Measurements from ENCODE around the gene TMEM129.
A peak's percentile ranks its signal among the peaks of the same experiment; 100 is the strongest.
"Not testable (repeated sequence)": the region's sequence is repeated elsewhere in the genome, so short reads cannot be mapped to it uniquely, and the experiment has no call there.

TMEM129 gene

GRCh38 chr4:1701671-1702070 is 19.5 kb downstream of the TMEM129 start:
- intact Hi-C loops (cut with micrococcal nuclease); H3K4me3 Mint-ChIP-seq; H3K9me3 Mint-ChIP-seq; H3K27me3 Mint-ChIP-seq: not testable (repeated sequence)
- Mint-ChIP-seq H3K4me1 (ENCODE audit: low read depth) (peaks cover 32% of the 10 kb centered on the region), H3K27ac (peak overlapping the region; percentile 34), H3K36me3 (ENCODE audit: low read depth) (peaks cover 88% of the 10 kb centered on the region)

DNA sequence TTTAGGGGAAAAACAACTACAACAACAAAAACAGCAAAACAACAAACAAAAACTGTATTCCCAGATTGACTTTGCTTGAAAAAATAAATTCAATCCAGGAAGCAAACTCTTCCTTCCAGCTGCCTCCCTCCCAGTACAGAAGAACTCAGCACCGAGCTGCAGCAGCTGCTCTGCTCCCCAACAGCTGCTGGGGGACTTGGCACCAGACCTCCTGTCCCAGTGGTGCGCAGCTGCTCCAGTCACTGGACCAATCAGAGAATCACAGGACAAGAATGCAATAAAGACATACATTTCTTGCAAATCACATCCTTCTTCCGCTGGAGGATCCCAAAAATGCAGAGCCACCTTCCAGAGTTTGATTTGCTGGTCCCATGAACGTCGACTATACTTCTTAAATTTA is 25.2 kb downstream of the TMEM129 start:
- Mint-ChIP-seq H3K9me3 (no peaks in the 10 kb centered on the region), H3K27ac (no peak overlapping the region), H3K27me3 (no peaks in the 10 kb centered on the region), H3K4me1 (ENCODE audit: low read depth) (no peaks in the 10 kb centered on the region), H3K36me3 (ENCODE audit: low read depth) (peaks cover 90% of the 10 kb centered on the region), H3K4me3 (no peak overlapping the region)
- intact Hi-C loops (cut with micrococcal nuclease): no loop called here

GRCh38 chr4:1693131-1693896 is 27.8 kb downstream of the TMEM129 start:
- H3K9me3 Mint-ChIP-seq: no peaks in the 10 kb centered on the region
- H3K27ac Mint-ChIP-seq: no peak overlapping the region
- H3K4me1 Mint-ChIP-seq (ENCODE audit: low read depth): no peaks in the 10 kb centered on the region
- intact Hi-C loops (cut with micrococcal nuclease): loop anchor here (1.0 kb wide), 1 partner anchor 33 kb away; no protein-coding TSS in a partner anchor
- H3K27me3 Mint-ChIP-seq: no peaks in the 10 kb centered on the region
- peaks cover 84% of the 10 kb centered on the region for H3K36me3 Mint-ChIP-seq (ENCODE audit: low read depth)
- no peak overlapping the region for H3K4me3 Mint-ChIP-seq

- peaks cover 73% of the 10 kb centered on the region for H3K36me3 Mint-ChIP-seq (ENCODE audit: low read depth)
- no peaks in the 10 kb centered on the region for H3K4me1 Mint-ChIP-seq (ENCODE audit: low read depth)
- H3K27ac Mint-ChIP-seq: no peak overlapping the region
- H3K4me3 Mint-ChIP-seq: no peak overlapping the region
- intact Hi-C loops (cut with micrococcal nuclease): no loop called here
- no peaks in the 10 kb centered on the region for H3K9me3 Mint-ChIP-seq
- H3K27me3 Mint-ChIP-seq: no peaks in the 10 kb centered on the region
These were observed 29.3 kb downstream of the TMEM129 start for GRCh38 chr4:1691737-1692373.

- Mint-ChIP-seq H3K27ac (no peak overlapping the region), H3K4me1 (ENCODE audit: low read depth) (no peaks in the 10 kb centered on the region), H3K27me3 (no peaks in the 10 kb centered on the region), H3K36me3 (ENCODE audit: low read depth) (peaks cover 61% of the 10 kb centered on the region), H3K4me3 (no peak overlapping the region), H3K9me3 (no peaks in the 10 kb centered on the region)
- intact Hi-C loops (cut with micrococcal nuclease): no loop called here
These were observed 30.4 kb downstream of the TMEM129 start for GRCh38 chr4:1690698-1691097.

GRCh38 chr4:1686440-1687036 is 34.6 kb downstream of the TMEM129 start:
- Mint-ChIP-seq H3K36me3 (ENCODE audit: low read depth) (peaks cover 23% of the 10 kb centered on the region), H3K4me3 (no peak overlapping the region), H3K4me1 (ENCODE audit: low read depth) (peaks cover 13% of the 10 kb centered on the region), H3K27ac (peak overlapping the region; percentile 28), H3K27me3 (no peaks in the 10 kb centered on the region), H3K9me3 (no peaks in the 10 kb centered on the region)
- intact Hi-C loops (cut with micrococcal nuclease): no loop called here

DNA sequence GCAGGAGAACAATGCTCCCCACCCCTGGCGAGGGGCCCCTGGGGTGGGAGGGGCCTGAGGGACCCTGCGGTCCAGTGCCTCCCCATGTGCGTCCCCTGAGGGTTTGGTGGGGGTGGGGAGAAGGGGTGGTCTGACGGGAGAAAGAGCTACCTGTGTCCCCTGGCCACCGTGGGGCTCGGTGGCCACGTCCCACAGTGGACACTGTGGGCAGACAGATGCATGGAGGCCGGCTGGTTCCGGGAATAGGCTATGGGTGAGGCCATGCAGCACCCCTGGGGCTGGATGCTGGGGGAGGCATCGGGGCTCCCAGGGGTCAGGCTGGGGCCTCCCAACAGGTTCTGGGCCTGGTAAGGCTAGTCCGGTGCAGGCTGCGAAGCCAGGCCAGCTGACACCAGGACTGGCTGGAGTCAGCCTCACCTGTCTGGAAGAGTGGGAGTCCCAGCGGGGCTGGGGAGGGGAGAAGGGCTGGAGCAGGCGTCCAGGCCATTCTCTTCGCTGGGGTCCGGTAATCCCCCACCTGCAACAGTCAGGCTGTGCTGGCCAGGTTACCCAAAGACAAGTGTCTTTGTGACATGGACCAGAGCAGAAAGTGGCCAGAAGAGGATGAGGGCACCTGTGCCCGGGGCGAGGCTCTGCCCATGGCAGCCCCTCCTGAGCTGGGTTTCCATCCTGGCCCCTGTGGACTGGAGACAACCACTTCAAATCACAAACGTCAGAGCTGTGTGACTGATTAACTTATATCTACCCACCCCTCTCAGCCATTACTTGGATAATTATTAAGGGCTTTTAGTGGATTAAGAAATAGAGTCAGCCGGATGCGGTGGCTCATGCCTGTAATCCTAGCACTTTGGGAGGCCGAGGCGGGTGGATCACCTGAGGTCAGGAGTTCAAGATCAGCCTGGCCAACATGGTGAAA is 35.6 kb downstream of the TMEM129 start:
- Mint-ChIP-seq H3K36me3 (ENCODE audit: low read depth) (peaks cover 13% of the 10 kb centered on the region), H3K4me3 (no peak overlapping the region), H3K27me3 (no peaks in the 10 kb centered on the region), H3K4me1 (ENCODE audit: low read depth) (peaks cover 13% of the 10 kb centered on the region), H3K9me3 (no peaks in the 10 kb centered on the region), H3K27ac (peak overlapping the region; percentile 50)
- intact Hi-C loops (cut with micrococcal nuclease): loop anchor here (2.0 kb wide), 1 partner anchor 105 kb away; no protein-coding TSS in a partner anchor

GRCh38 chr4:1684506-1685234 is 36.5 kb downstream of the TMEM129 start:
- Mint-ChIP-seq H3K4me3 (peak overlapping the region; percentile 57), H3K27ac (peak overlapping the region; percentile 50), H3K27me3 (no peaks in the 10 kb centered on the region), H3K36me3 (ENCODE audit: low read depth) (peaks cover 5% of the 10 kb centered on the region), H3K9me3 (no peaks in the 10 kb centered on the region), H3K4me1 (ENCODE audit: low read depth) (peaks cover 13% of the 10 kb centered on the region)
- intact Hi-C loops (cut with micrococcal nuclease): loop anchor here (1.0 to 2.0 kb wide), 2 partner anchors 28 to 104 kb away; partner anchors contain the start of gene SLBP

GRCh38 chr4:1683736-1684505 is 37.2 kb downstream of the TMEM129 start, which contains the start of gene FAM53A:
FAM53A (minus strand) TSS chr4:1684313; CDS start chr4:1668741, 15,572 bp downstream.
- H3K9me3 Mint-ChIP-seq: no peaks in the 10 kb centered on the region
- peak within 1 kb of the TSS; percentile 67 for H3K27ac Mint-ChIP-seq
- H3K4me3 Mint-ChIP-seq: peak within 1 kb of the TSS; percentile 70
- no peaks in the 10 kb centered on the region for H3K36me3 Mint-ChIP-seq (ENCODE audit: low read depth)
- intact Hi-C loops (cut with micrococcal nuclease): loop anchor here (1.0 to 2.0 kb wide), 2 partner anchors 28 to 103 kb away; partner anchors contain the start of gene SLBP
- H3K27me3 Mint-ChIP-seq: no peaks in the 10 kb centered on the region
- peaks cover 13% of the 10 kb centered on the region for H3K4me1 Mint-ChIP-seq (ENCODE audit: low read depth)

DNA sequence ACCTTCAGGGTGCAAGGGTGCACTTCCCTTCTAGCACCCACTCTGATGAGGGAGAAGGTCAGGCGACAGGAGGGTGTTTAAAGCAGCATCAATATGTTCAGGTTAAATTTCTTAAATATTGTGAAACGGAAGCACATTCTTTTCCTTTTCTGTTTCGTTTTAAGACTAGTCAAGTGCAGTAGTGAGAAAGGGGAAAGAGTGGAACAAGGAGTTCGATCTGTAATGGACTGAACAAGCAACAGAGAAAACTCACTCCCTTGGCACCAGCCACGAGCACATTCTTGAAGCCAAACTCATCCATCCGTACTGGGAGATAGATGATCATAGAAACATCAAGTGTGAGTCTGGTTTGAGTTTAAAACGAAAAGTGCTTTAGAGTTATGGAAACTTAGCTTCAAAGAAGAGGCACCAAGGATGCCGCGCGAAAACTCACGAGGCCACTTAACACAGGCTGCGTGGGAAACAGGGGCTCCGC is 37.8 kb downstream of the TMEM129 start:
- H3K27me3 Mint-ChIP-seq: no peaks in the 10 kb centered on the region
- no peaks in the 10 kb centered on the region for H3K36me3 Mint-ChIP-seq (ENCODE audit: low read depth)
- peak overlapping the region; percentile 67 for H3K27ac Mint-ChIP-seq
- intact Hi-C loops (cut with micrococcal nuclease): no loop called here
- peaks cover 13% of the 10 kb centered on the region for H3K4me1 Mint-ChIP-seq (ENCODE audit: low read depth)
- H3K9me3 Mint-ChIP-seq: no peaks in the 10 kb centered on the region
- H3K4me3 Mint-ChIP-seq: peak overlapping the region; percentile 70

DNA sequence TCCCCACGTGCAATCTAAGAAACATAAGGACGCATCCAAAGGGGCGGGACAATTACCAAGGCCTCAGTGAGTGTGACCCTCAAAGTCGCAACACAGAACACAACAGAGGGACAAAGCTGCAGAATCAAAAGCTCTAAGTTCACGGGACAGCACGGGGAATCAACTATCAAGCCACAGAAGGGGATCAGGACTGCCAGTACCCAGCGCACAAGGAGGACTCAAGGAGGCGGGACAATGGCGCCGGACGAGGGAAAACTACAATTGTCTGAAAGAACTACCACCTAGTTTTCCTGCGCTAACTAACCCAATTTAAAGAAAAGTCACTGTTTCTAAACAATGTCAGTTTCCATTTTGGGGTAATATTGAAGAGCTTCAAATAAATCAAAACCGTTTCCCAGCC is 38.3 kb downstream of the TMEM129 start:
- no peaks in the 10 kb centered on the region for H3K36me3 Mint-ChIP-seq (ENCODE audit: low read depth)
- H3K9me3 Mint-ChIP-seq: no peaks in the 10 kb centered on the region
- H3K27ac Mint-ChIP-seq: peak overlapping the region; percentile 67
- peaks cover 13% of the 10 kb centered on the region for H3K4me1 Mint-ChIP-seq (ENCODE audit: low read depth)
- no peaks in the 10 kb centered on the region for H3K27me3 Mint-ChIP-seq
- intact Hi-C loops (cut with micrococcal nuclease): no loop called here
- peak overlapping the region; percentile 70 for H3K4me3 Mint-ChIP-seq

DNA sequence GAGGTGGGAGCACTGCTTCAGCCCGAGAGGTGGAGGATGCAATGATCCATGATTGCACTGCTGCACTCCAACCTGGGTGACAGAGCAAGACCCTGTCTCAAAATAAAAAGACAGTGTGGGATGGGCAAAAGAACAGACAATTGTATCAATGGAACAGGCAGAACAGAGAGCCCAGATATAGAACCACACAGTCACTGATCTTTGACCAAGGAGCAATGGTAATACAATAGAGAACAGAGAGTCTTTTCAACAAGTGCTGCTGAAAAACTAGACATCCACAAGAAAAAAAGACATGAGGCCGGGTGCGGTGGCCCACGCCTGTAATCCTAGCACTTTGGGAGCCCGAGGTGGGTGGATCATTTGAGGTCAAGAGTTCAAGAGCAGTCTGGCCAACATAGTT is 42.9 kb downstream of the TMEM129 start:
- no peaks in the 10 kb centered on the region for H3K36me3 Mint-ChIP-seq (ENCODE audit: low read depth)
- no peaks in the 10 kb centered on the region for H3K9me3 Mint-ChIP-seq
- H3K4me3 Mint-ChIP-seq: no peak overlapping the region
- H3K4me1 Mint-ChIP-seq (ENCODE audit: low read depth): peaks cover 22% of the 10 kb centered on the region
- intact Hi-C loops (cut with micrococcal nuclease): no loop called here
- no peak overlapping the region for H3K27ac Mint-ChIP-seq
- peaks cover 5% of the 10 kb centered on the region for H3K27me3 Mint-ChIP-seq
